DOHH2 (cell line): ENCODE measurements around the gene NSMF.

Experiments
- H3F3A ChIP-seq: fragments of 200-600 bp; sonication (generic), shearing (Covaris generic); 2 replicates; pipeline ENCODE4 v1.6.0; 2016; ENCODE audit warnings: antibody characterized with exemption, mild to moderate bottlenecking; ENCODE audit not compliant: control insufficient read depth, insufficient read depth
- H3K27ac ChIP-seq: fragments of 200-600 bp; sonication (generic); 2 replicates; pipeline ENCODE4 v1.5.1; 2014; ENCODE audit warnings: low read depth, mild to moderate bottlenecking, low read length, moderate library complexity
- H3K27me3 ChIP-seq: fragments of 200-600 bp; sonication (generic); 2 replicates; pipeline ENCODE4 v1.6.1; 2014; ENCODE audit warnings: mild to moderate bottlenecking, low read length, mixed read lengths; ENCODE audit not compliant: control insufficient read depth
- H3K36me3 ChIP-seq: fragments of 200-600 bp; sonication (generic); 2 replicates; pipeline ENCODE4 v1.6.1; 2014; ENCODE audit warnings: mild to moderate bottlenecking, low read length, moderate library complexity, mixed read lengths; ENCODE audit not compliant: control insufficient read depth
- H3K4me1 ChIP-seq: fragments of 200-600 bp; sonication (generic); 2 replicates; pipeline ENCODE4 v1.6.1; 2014; ENCODE audit warnings: mild to moderate bottlenecking, low read length, mixed read lengths; ENCODE audit not compliant: control insufficient read depth
- H3K4me2 ChIP-seq: fragments of 200-600 bp; sonication (generic); 2 replicates; pipeline ENCODE4 v1.6.0; 2014; ENCODE audit warnings: mild to moderate bottlenecking, low read length, moderate library complexity
- H3K4me3 ChIP-seq: fragments of 200-600 bp; sonication (generic); 2 replicates; pipeline ENCODE4 v1.5.1; 2014; ENCODE audit warnings: mild to moderate bottlenecking, low read length, mixed read lengths
- H3K79me2 ChIP-seq: fragments of 200-600 bp; sonication (generic); 2 replicates; pipeline ENCODE4 v1.6.1; 2014; ENCODE audit warnings: mild to moderate bottlenecking, low read length, mixed read lengths; ENCODE audit not compliant: control insufficient read depth
- H3K9me2 ChIP-seq: fragments of 200-600 bp; sonication (generic); replicated peaks from 2 replicates; pipeline ENCODE4 v1.6.1; 2014; ENCODE audit warnings: mild to moderate bottlenecking, low read length, mixed read lengths; ENCODE audit not compliant: control insufficient read depth
- H3K9me3 ChIP-seq: fragments of 200-600 bp; sonication (generic); 2 replicates; pipeline ENCODE4 v1.6.1; 2014; ENCODE audit warnings: antibody characterized with exemption, low read length, mixed read lengths; ENCODE audit not compliant: control insufficient read depth, insufficient read depth
- H4K20me1 ChIP-seq: fragments of 200-600 bp; sonication (generic); 2 replicates; pipeline ENCODE4 v1.6.0; 2014; ENCODE audit warnings: low read depth, mild to moderate bottlenecking, antibody characterized with exemption, low read length, moderate library complexity; ENCODE audit not compliant: control insufficient read depth, insufficient read depth
- CTCF ChIP-seq: fragments of 200-600 bp; sonication (generic); IDR thresholded peaks from one replicate; pipeline ENCODE4 v1.5.1; 2014; ENCODE audit warnings: antibody characterized with exemption, mild to moderate bottlenecking, low read depth, low read length; ENCODE audit not compliant: poor library complexity, severe bottlenecking
- EZH2phosphoT487 ChIP-seq: fragments of 200-600 bp; sonication (generic); IDR thresholded peaks from 2 replicates; pipeline ENCODE4 v1.6.1; 2017; ENCODE audit warnings: borderline replicate concordance, mild to moderate bottlenecking, antibody characterized with exemption, low read length, moderate library complexity, mixed read lengths

NSMF gene

GRCh38 chr9:137408651-137409405, 50.3 kb downstream of the NSMF start:
- Histone ChIP-seq H3F3A (peaks cover 2% of the 10 kb centered on the region; the same call in 1 of the 2 replicates), H4K20me1 (peaks cover 4% of the 10 kb centered on the region; the same call in 1 of the 2 replicates), H3K4me3 (no peak overlapping the region), H3K27ac (no peak overlapping the region), H3K27me3 (peaks cover 11% of the 10 kb centered on the region), H3K9me2 (no peaks in the 10 kb centered on the region), H3K4me1 (peaks cover 47% of the 10 kb centered on the region), H3K36me3 (no peaks in the 10 kb centered on the region), H3K79me2 (peaks cover 9% of the 10 kb centered on the region), H3K4me2 (no peak overlapping the region), H3K9me3 (no peaks in the 10 kb centered on the region)
- no peak for TF ChIP-seq EZH2phosphoT487
- TF ChIP-seq CTCF = no peak

- no peak overlapping the region for H3K4me3 ChIP-seq
- no peaks in the 10 kb centered on the region for H3K9me2 ChIP-seq
- no peak for TF ChIP-seq EZH2phosphoT487
- no peak for TF ChIP-seq CTCF
- no peak overlapping the region for H3K4me2 ChIP-seq
- no peaks in the 10 kb centered on the region for H3K9me3 ChIP-seq
- peaks cover 2% of the 10 kb centered on the region; the same call in 1 of the 2 replicates for H3F3A ChIP-seq
- peaks cover 4% of the 10 kb centered on the region for H3K79me2 ChIP-seq
- peaks cover 36% of the 10 kb centered on the region for H3K4me1 ChIP-seq
- peaks cover 4% of the 10 kb centered on the region; the same call in 1 of the 2 replicates for H4K20me1 ChIP-seq
- no peaks in the 10 kb centered on the region for H3K36me3 ChIP-seq
- H3K27me3 ChIP-seq = peaks cover 11% of the 10 kb centered on the region
- H3K27ac ChIP-seq = no peak overlapping the region
Observed at GRCh38 chr9:137407590-137408300, 51.4 kb downstream of the NSMF start.

DNA sequence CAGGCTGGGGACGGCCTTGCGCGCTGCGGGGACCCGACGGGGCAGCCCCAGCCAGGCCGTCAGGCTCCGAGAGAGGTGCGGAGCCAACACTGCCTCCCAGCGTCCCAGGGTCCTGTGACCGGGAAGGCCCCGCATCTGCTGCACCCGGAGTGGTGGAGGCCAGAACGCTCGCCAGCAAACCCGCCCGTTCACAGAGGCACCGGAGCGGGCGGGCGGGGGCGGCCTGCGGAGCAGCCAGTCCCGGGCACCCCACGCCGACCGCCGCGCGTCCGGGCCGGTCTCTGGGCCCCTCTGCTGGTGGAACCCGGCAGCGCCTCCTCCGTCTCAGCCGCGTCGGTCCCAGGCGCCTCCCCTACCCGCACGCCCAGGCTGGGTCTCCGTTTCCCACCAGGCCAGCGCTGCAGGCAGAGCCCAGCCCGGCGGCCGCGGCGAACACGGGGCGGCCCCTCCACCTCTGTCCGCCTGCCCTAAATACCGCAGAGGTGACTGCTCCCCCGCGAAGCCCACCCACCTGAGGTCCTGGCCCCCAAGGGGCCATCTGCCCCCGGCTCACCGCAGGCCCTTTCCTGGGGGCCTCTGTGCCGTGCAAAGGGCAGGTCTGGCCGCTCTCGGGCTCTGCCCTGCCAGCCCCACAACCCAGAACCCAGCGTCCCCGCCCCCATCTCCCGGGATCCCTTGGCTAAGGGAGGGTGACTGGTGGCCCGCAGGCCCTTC, 52.1 kb downstream of the NSMF start:
- Histone ChIP-seq H3K4me2 (no peak overlapping the region), H3K9me3 (no peaks in the 10 kb centered on the region), H3K4me1 (peaks cover 29% of the 10 kb centered on the region)

More for the DNA sequence above, 52.1 kb downstream of the NSMF start:
- no peaks in the 10 kb centered on the region for H3K79me2 ChIP-seq
- H3K27ac ChIP-seq = no peak overlapping the region
- peaks cover 4% of the 10 kb centered on the region; the same call in 1 of the 2 replicates for H4K20me1 ChIP-seq
- peaks cover 11% of the 10 kb centered on the region for H3K27me3 ChIP-seq
- no peaks in the 10 kb centered on the region for H3F3A ChIP-seq
- no peak overlapping the region for H3K4me3 ChIP-seq
- TF ChIP-seq CTCF (peak; percentile 46), EZH2phosphoT487 (no peak)
- no peaks in the 10 kb centered on the region for H3K9me2 ChIP-seq
- H3K36me3 ChIP-seq = no peaks in the 10 kb centered on the region
